A673 (cell line): ENCODE data around the gene RNF213. TPM values are rescaled to one million over a fixed set of nuclear protein-coding genes. Genes with fewer than 3 reads are reported as not detected.

Experiments
- BruUV-seq: library from RNA; stranded (reverse); fragments of 400-500 nt; replicated peaks from 2 replicates; lab custom pipeline; 2021; lab: Mats Ljungman, UMichigan
- CTCF ChIA-PET: fragments of 300-600 bp; sonication (Branson Sonifier 250); formaldehyde crosslinking; loops from one replicate; lab custom pipeline; 2022; ENCODE audit warnings: antibody characterized with exemption; lab: Charles Lee
- POLR2A ChIA-PET: fragments of 300-600 bp; sonication (Branson Sonifier 250); formaldehyde crosslinking; loops from one replicate; lab custom pipeline; 2022; ENCODE audit warnings: antibody characterized with exemption; ENCODE audit not compliant: low non-redundant PET; lab: Charles Lee
- DNase-seq: peaks from one replicate; pipeline ENCODE4 v3.0.0-alpha.2; 2015; ENCODE audit warnings: low spot score
- H3K27ac ChIP-seq: fragments of 200-600 bp; sonication (generic); 2 replicates; pipeline ENCODE4 v1.5.1; 2016; ENCODE audit warnings: mixed run types, low read depth, mild to moderate bottlenecking, mixed read lengths, antibody characterized with exemption, low read length; ENCODE audit not compliant: poor library complexity, severe bottlenecking
- H3K27me3 ChIP-seq: fragments of 200-600 bp; sonication (generic); replicated peaks from 2 replicates; pipeline ENCODE4 v1.6.1; 2017; ENCODE audit warnings: mixed run types, low read depth, mild to moderate bottlenecking, mixed read lengths, antibody characterized with exemption, low read length; ENCODE audit not compliant: insufficient read depth, poor library complexity
- H3K36me3 ChIP-seq: fragments of 200-600 bp; sonication (generic); 2 replicates; pipeline ENCODE4 v1.6.1; 2016; ENCODE audit warnings: mixed run types, mild to moderate bottlenecking, mixed read lengths, antibody characterized with exemption, low read length; ENCODE audit not compliant: insufficient read depth, poor library complexity, severe bottlenecking
- H3K4me1 ChIP-seq: fragments of 200-600 bp; sonication (generic); 2 replicates; pipeline ENCODE4 v1.6.1; 2017; ENCODE audit warnings: mixed run types, mild to moderate bottlenecking, mixed read lengths, antibody characterized with exemption, low read length; ENCODE audit not compliant: insufficient read depth, poor library complexity, severe bottlenecking
- H3K4me3 ChIP-seq: fragments of 200-600 bp; sonication (generic); 2 replicates; pipeline ENCODE4 v1.5.1; 2016; ENCODE audit warnings: low read depth, mixed run types, mild to moderate bottlenecking, mixed read lengths, low read length; ENCODE audit not compliant: poor library complexity, severe bottlenecking
- H3K9me3 ChIP-seq: fragments of 200-600 bp; sonication (generic); 2 replicates; pipeline ENCODE4 v1.6.1; 2016; ENCODE audit warnings: mixed run types, low read depth, mild to moderate bottlenecking, mixed read lengths, antibody characterized with exemption, low read length; ENCODE audit not compliant: poor library complexity, severe bottlenecking
- EZH2 ChIP-seq: fragments of 200-600 bp; sonication (generic); IDR thresholded peaks from 2 replicates; pipeline ENCODE4 v1.6.1; 2017; ENCODE audit warnings: borderline replicate concordance, low read depth, mild to moderate bottlenecking, mixed read lengths, antibody characterized with exemption, low read length; ENCODE audit not compliant: poor library complexity, severe bottlenecking
- intact Hi-C: fragments of 100-400 bp; cut with micrococcal nuclease; formaldehyde crosslinking; loops from one replicate; pipeline ENCODE4 v1.10.0; 2022; ENCODE audit not compliant: unreplicated experiment
- total RNA-seq: library from RNA; stranded (reverse); gene quantifications from 2 replicates; pipeline ENCODE4 v1.2.3, GENCODE V29; 2021
- TF ChIP-seq, protein P1 (sequence below): fragments of 300-800, 200-600 bp; sonication (generic); conservative IDR thresholded peaks from 2 replicates; pipeline ENCODE4 v1.5.1; 2017; ENCODE audit warnings: low read depth, mild to moderate bottlenecking, antibody characterized with exemption, low read length, moderate library complexity, mixed read lengths

RNF213 gene
- total RNA-seq, 1 experiment from 2014 or later: 78.0 TPM

DNA sequence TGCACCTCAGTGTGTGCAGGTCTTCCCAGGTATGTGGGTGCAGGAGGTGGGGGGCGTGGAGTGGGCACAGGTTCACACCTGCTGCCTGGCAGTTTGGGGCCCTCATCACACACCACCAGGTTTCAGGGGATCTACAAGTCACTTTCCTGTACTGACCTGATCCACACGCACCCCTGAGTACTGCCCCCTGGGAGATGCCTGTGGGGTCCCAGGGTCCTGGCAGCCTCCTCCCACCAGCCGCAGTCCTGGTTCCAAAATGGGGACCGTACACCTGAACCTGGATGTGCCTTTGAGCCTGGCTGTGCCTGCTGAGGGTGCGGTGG, 25.9 kb downstream of the RNF213 start:
- TF ChIP-seq, protein P1, sequence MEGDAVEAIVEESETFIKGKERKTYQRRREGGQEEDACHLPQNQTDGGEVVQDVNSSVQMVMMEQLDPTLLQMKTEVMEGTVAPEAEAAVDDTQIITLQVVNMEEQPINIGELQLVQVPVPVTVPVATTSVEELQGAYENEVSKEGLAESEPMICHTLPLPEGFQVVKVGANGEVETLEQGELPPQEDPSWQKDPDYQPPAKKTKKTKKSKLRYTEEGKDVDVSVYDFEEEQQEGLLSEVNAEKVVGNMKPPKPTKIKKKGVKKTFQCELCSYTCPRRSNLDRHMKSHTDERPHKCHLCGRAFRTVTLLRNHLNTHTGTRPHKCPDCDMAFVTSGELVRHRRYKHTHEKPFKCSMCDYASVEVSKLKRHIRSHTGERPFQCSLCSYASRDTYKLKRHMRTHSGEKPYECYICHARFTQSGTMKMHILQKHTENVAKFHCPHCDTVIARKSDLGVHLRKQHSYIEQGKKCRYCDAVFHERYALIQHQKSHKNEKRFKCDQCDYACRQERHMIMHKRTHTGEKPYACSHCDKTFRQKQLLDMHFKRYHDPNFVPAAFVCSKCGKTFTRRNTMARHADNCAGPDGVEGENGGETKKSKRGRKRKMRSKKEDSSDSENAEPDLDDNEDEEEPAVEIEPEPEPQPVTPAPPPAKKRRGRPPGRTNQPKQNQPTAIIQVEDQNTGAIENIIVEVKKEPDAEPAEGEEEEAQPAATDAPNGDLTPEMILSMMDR: no peak
- TF ChIP-seq EZH2: no peak
- H3K4me3 ChIP-seq: no peak overlapping the region
- ChIA-PET CTCF (no interaction called here), POLR2A (no interaction called here)
- H3K36me3 ChIP-seq: peaks cover 19% of the 10 kb centered on the region
- H3K27me3 ChIP-seq: no peaks in the 10 kb centered on the region
- no peaks in the 10 kb centered on the region for H3K4me1 ChIP-seq
- no TSS peak for BruUV-seq
- DNase-seq: no peak
- H3K9me3 ChIP-seq: no peaks in the 10 kb centered on the region
- intact Hi-C loops: no loop called here
- H3K27ac ChIP-seq: no peak overlapping the region

DNA sequence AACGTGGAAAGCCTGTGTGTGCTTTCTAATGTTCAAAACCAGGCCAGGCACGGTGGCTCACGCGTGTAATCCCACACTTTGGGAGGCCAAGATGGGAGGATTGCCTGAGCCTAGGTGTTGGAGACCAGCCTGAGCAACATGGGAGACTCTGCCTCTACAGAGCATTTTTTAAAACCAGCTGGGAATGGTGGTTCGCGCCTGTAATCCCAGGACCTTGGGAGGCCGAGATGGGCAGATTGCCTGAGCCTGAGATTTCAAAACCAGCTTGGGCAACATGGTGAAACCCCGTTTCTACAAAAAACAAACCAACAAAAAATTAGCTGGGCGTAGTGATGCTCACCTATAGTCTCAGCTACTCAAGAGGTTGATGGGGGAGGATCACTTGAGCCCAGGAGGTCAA, 26.4 kb downstream of the RNF213 start:
- POLR2A ChIA-PET: no interaction called here
- Histone ChIP-seq H3K9me3 (no peaks in the 10 kb centered on the region), H3K27me3 (no peaks in the 10 kb centered on the region), H3K36me3 (peaks cover 22% of the 10 kb centered on the region), H3K27ac (no peak overlapping the region), H3K4me3 (no peak overlapping the region), H3K4me1 (no peaks in the 10 kb centered on the region)
- TF ChIP-seq, protein P1: no peak
- TF ChIP-seq EZH2: no peak
- CTCF ChIA-PET: no interaction called here
- no TSS peak for BruUV-seq
- intact Hi-C loops: no loop called here
- no peak for DNase-seq

DNA sequence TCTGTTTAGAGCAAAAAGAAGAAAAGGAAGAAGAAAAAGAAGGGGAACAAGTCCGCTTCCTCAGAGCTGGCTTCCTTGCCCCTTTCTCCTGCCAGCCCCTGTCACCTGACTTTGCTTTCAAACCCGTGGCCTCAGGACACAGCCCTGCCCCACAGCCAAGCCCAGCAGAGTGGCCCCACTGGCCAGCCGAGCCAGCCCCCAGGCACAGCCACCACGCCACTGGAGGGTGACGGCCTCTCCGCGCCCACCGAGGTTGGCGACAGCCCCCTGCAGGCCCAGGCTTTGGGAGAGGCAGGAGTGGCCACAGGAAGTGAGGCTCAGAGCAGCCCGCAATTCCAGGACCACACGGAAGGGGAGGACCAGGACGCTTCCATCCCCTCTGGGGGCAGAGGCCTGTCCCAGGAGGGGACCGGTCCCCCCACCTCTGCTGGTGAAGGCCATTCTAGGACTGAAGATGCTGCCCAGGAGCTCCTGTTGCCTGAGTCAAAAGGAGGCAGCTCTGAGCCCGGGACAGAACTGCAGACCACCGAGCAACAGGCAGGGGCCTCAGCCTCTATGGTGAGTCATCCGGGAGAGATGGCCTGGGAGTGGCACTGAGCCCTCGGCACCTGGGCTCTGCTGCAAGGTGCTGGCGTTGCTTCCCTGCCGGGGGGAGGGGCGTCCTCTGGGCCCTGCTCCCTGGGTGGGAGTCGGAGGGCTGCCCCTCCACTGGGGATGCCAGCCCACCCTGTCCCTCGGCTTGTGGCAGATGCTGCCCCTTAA, 27.3 kb downstream of the RNF213 start:
- no peak for DNase-seq
- H3K9me3 ChIP-seq: no peaks in the 10 kb centered on the region
- TF ChIP-seq, protein P1: no peak
- no peak for TF ChIP-seq EZH2
- POLR2A ChIA-PET: no interaction called here
- no TSS peak for BruUV-seq
- H3K4me3 ChIP-seq: no peak overlapping the region
- CTCF ChIA-PET: no interaction called here
- H3K27ac ChIP-seq: no peak overlapping the region
- H3K27me3 ChIP-seq: no peaks in the 10 kb centered on the region
- intact Hi-C loops: no loop called here
- H3K4me1 ChIP-seq: no peaks in the 10 kb centered on the region
- peaks cover 28% of the 10 kb centered on the region for H3K36me3 ChIP-seq
